Cardiac muscle cell (in vitro differentiated cells and primary cell): ENCODE results near the gene CCNC. TPM values are rescaled to one million over a fixed set of nuclear protein-coding genes. Genes with fewer than 3 reads are reported as not detected.

Experiments
- DNase-seq, 2 donors: peaks; one replicate each; pipeline versions ENCODE4 v3.0.0 to v3.0.0-alpha.2; 2010 to 2017; ENCODE audit warnings: low read depth in 1 of 2, low spot score in 1 of 2
- H3K27ac ChIP-seq: fragments of 200-600 bp; sonication (generic); 2 replicates; pipeline ENCODE4 v1.5.1; 2016
- H3K27me3 ChIP-seq: fragments of 200-600 bp; sonication (generic); 2 replicates; pipeline ENCODE4 v1.6.0; 2016; ENCODE audit warnings: control low read depth
- H3K36me3 ChIP-seq: fragments of 200-600 bp; sonication (generic); 2 replicates; pipeline ENCODE4 v1.5.1; 2016; ENCODE audit warnings: control low read depth
- H3K4me1 ChIP-seq: fragments of 200-600 bp; sonication (generic); 2 replicates; pipeline ENCODE4 v1.8.1; 2017; ENCODE audit warnings: low read depth, mild to moderate bottlenecking, mixed run types
- H3K4me3 ChIP-seq: fragments of 200-600 bp; sonication (generic); 2 replicates; pipeline ENCODE4 v1.5.1; 2016; ENCODE audit warnings: mild to moderate bottlenecking
- H3K9me3 ChIP-seq: fragments of 200-600 bp; sonication (generic); 2 replicates; pipeline ENCODE4 v1.5.1; 2017; ENCODE audit warnings: low read depth, mild to moderate bottlenecking, control low read depth
- CTCF ChIP-seq: IDR thresholded peaks from 2 replicates; pipeline ENCODE4 v1.5.1; 2012; ENCODE audit warnings: low read depth, mild to moderate bottlenecking, low read length
- polyA plus RNA-seq: library from polyadenylated mRNA; unstranded; fragments of >200 nt; fragmentation: Nextera tagmentation; extraction: Ambion mirVana; gene quantifications from 2 replicates; pipeline ENCODE4 v1.2.1, GENCODE V29; 2016
- total RNA-seq: library from RNA; depleted of rRNA; stranded (reverse); fragments of >200 nt; gene quantifications from 2 replicates; pipeline ENCODE4 v1.2.3, GENCODE V29; 2016

Gene CCNC
- total and polyA plus RNA-seq, 2 experiments from 2014 or later: 39.7 to 68.1 TPM

DNA sequence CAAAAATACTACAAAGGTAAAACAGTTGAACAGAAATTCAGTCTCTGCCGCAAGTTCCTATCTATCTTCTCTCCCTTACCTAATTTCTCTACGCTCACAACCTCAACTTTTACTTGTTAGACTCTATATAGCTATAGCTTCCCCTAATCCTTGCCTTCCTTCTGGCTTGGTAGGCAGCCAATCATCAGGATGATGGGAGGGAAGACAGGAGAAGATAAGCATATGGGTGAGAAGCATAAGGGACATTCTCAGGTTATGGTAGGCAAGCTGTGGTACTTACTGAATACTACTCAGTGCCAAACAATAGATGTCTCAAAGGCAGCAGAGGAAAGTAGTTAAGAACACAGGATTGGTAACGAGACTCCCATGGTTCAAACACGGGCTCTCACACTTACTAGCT lies 7.8 kb downstream of the CCNC start:
- Histone ChIP-seq H3K4me3 (no peak overlapping the region), H3K27me3 (no peaks in the 10 kb centered on the region), H3K27ac (no peak overlapping the region), H3K36me3 (peaks cover 24% of the 10 kb centered on the region), H3K4me1 (peaks cover 5% of the 10 kb centered on the region), H3K9me3 (no peaks in the 10 kb centered on the region)
- no peak for TF ChIP-seq CTCF
- no peak for DNase-seq

GRCh38 chr6:99559057-99559456 lies 9.4 kb downstream of the CCNC start:
- Histone ChIP-seq H3K27me3 (no peaks in the 10 kb centered on the region), H3K36me3 (peaks cover 37% of the 10 kb centered on the region), H3K9me3 (no peaks in the 10 kb centered on the region), H3K27ac (no peak overlapping the region), H3K4me3 (no peak overlapping the region), H3K4me1 (peaks cover 5% of the 10 kb centered on the region)
- TF ChIP-seq CTCF: no peak
- DNase-seq: no peak

GRCh38 chr6:99553888-99554287 lies 14.6 kb downstream of the CCNC start:
- Histone ChIP-seq H3K36me3 (peaks cover 52% of the 10 kb centered on the region), H3K27ac (no peak overlapping the region), H3K4me1 (no peaks in the 10 kb centered on the region), H3K4me3 (no peak overlapping the region), H3K27me3 (no peaks in the 10 kb centered on the region), H3K9me3 (no peaks in the 10 kb centered on the region)
- no peak for TF ChIP-seq CTCF
- DNase-seq: no peak

- TF ChIP-seq CTCF: no peak
- Histone ChIP-seq H3K9me3 (no peaks in the 10 kb centered on the region), H3K4me3 (no peak overlapping the region), H3K4me1 (no peaks in the 10 kb centered on the region), H3K27me3 (no peaks in the 10 kb centered on the region), H3K27ac (no peak overlapping the region), H3K36me3 (peaks cover 46% of the 10 kb centered on the region)
- DNase-seq: no peak
These were observed 18.3 kb downstream of the CCNC start for GRCh38 chr6:99550046-99550748.

GRCh38 chr6:99548706-99549105 lies 19.8 kb downstream of the CCNC start:
- Histone ChIP-seq H3K4me3 (no peak overlapping the region), H3K27me3 (no peaks in the 10 kb centered on the region), H3K9me3 (no peaks in the 10 kb centered on the region), H3K36me3 (peaks cover 44% of the 10 kb centered on the region), H3K27ac (no peak overlapping the region), H3K4me1 (no peaks in the 10 kb centered on the region)
- TF ChIP-seq CTCF: no peak
- DNase-seq: no peak
